ENCODE measurements around the gene MICAL3.
"Not testable (repeated sequence)": the region's sequence is repeated elsewhere in the genome, so short reads cannot be mapped to it uniquely, and the experiment has no call there.

Gene MICAL3

DNA sequence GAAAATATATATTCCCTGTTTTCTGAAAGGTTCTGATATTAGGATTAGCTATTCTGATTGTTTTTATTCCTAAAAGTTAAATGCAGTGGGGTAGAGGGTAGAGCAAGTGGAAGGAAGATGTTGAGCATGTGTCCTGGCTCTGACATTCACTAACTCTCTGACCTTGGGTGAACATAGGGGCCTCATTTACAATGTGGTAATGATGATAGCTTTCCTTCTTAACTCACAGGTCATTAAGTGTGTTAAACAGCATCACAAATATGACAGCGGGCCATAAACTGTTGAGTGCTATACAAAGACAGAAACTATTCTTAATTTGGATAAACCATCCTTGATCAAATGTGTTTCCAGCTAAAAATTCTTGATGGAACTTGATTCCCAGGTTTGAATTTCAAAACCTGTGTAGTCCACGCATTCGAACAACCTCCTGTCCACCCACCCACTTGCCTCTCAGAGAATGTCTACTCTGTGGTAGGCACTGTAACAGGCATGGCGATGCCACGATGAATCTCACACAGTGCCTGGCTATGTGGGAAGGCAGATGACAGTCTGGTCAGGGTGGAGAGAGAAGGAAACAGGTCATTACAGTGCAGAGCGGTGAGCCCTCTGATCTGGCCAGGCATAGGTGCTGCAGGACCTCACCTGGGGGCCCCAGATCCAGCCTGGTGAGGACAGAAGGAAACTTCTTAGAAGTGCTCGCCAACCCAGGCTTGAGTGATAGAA lies 34.2 kb upstream of the MICAL3 start:
- no peak for DNase-seq

DNA sequence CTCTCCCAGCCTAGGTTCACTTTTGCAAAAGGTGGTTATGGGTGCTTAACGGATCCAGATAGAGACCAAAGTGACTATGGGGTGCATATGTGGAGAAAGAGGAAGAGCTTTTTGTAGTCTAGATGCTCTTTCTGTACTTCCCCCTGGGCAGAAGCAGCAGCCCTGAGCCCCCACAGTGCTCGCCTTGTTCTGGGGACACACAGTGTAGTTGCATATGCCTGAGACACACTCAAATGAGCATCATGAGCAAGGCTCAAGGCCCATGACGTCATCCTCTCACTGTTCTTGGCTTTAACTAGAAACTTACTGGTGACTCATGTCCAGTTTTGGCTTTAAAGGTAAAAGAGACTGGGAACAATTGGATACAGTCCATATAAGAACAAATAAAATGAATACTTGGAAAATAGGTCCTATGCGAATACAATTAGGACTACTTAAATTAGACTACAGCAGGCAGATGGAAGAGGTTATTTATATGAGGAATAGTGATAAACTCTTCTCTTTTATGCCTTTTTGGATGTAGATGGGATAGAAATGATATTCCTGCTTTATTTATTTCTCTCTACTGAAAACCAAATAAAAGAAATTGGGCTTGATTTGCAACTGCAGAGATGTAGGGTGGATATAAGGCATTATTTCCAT lies 33.3 kb upstream of the MICAL3 start:
- peak; percentile 64 for DNase-seq

GRCh38 chr22:18056807-18057474 lies 32.6 kb upstream of the MICAL3 start:
- no peak for DNase-seq

DNA sequence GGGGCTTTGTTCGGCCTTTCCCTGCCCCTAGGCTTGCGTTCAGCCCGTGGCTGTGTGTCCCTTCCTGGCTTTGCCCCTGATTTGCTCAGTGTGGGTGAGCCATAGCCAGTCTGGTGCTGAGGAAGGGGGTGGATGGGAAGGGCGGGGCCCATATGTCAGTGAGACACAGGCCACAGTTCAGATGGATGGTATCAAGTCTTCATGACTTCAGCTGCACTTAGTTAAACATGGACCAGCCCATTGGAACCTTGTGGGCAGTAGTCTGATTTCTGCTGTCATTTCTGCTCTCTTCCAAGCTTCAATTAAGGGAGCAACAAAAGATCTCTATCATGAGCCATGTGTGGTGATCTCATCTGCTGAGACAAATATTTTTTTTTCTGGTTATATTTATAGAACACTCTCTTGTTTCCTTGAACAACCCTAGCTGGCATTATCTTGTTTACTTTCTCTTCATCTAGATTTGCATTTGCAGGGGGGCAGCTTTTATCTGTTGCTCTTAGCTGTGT lies 31.9 kb upstream of the MICAL3 start:
- DNase-seq: no peak

- DNase-seq: no peak
Measured at GRCh38 chr22:18055619-18056160, 31.3 kb upstream of the MICAL3 start.

DNA sequence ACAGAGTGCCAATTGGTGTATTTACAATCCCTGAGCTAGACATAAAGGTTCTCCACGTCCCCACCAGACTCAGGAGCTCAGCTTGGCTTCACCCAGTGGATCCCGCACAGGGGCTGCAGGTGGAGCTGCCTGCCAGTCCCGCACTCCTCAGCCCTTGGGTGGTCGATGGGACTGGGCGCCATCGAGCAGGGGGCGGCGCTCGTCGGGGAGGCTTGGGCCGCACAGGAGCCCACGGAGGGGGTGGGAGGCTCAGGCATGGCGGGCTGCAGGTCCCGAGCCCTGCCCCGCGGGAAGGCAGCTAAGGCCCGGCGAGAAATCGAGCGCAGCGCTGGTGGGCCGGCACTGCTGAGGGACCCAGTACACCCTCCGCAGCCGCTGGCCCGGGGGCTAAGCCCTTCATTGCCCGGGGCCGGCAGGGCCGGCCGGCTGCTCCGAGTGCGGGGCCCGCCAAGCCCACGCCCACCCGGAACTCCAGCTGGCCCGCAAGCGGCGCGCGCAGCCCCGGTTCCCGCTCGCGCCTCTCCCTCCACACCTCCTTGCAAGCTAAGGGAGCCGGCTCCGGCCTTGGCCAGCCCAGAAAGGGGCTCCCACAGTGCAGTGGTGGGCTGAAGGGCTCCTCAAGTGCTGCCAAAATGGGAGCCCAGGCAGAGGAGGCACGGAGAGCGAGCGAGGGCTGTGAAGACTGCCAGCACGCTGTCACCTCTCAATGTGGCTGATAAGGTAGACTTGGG lies 29.0 kb upstream of the MICAL3 start:
- not testable (repeated sequence) for DNase-seq

DNA sequence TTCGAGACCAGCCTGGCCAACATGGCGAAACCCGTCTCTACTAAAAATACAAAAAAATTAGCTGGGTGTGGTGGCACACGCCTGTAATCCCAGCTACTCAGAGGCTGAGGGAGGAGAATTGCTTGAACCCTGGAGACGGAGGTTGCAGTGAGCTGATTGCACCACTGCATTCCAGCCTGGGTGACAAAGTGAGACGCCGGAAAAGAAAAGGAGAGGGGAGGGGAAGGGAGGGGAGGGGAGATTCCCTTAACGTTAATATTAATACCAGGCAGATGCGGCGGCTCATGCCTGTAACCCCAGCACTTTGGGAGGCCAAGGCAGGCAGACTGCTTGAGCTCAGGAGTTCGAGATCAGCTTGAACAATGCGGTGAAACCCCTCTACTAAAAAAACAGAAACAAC lies 26.8 kb upstream of the MICAL3 start:
- DNase-seq: not testable (repeated sequence)

DNA sequence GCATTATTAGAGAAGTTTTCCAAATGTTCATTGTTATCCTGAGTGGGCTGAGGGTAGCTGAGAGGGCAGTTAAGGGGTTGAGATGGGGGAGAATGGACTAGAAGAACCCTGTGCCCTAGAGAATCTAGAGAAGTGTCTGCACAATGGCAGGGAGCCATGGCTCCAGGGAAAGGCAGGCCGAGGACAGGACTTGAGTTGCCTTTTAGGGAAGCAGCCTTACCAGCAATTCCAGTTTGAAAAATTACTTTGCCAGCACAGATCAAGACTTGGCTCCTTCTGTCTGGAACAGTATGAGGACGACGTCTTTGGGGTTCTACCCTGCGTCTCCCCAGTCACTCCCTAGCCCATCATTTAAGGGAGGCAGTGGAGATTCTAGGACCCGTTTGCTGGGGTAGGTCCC lies 25.7 kb upstream of the MICAL3 start:
- no peak for DNase-seq

- no peak for DNase-seq
Measured at GRCh38 chr22:18048441-18048898, 24.1 kb upstream of the MICAL3 start.

DNA sequence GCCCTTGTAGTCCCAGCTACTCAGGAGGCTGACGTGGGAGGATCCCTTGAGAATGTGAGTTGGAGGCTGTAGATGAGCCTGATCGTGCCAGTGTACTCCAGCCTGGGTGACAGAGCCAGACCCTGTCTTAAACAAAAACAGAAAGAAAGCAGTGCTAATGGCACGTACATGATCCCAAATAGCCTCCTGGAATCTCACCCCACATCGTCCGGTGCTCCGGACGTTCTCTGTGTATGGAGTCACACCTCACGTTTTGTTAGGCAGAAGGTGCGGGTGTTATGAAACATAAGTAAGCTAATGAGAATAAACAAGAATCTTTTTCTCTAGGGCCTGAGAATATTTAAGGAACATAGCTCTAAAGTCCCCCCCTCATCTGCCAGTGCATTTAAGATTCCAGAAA lies 23.7 kb upstream of the MICAL3 start:
- DNase-seq: no peak

DNA sequence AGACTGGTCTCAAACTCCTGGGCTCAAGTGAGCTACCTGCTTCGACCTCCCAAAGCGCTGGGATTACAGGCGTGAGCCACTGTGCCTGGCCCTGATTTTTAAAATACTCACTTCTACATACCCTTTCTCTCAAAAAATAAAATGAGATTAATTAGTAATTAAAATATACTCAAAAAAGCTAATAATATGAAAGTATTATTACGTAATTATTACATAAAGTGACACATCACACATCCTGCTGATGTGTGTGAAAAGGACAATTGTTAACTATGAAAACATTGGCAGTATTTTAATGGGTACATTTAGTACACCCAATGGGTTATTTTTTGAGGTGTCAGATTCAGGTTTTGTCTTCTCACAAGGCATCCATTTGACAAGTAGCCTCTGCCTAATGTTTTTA lies 21.4 kb upstream of the MICAL3 start:
- DNase-seq: no peak

- DNase-seq: no peak
Measured at GRCh38 chr22:18044548-18045271, 20.3 kb upstream of the MICAL3 start.

GRCh38 chr22:18042685-18043084 lies 18.3 kb upstream of the MICAL3 start:
- DNase-seq: no peak

- not testable (repeated sequence) for DNase-seq
Measured at GRCh38 chr22:18040898-18041297, 16.5 kb upstream of the MICAL3 start.

- no peak for DNase-seq
Measured at GRCh38 chr22:18035751-18036150, 11.4 kb upstream of the MICAL3 start.

GRCh38 chr22:18034076-18034475 lies 9.7 kb upstream of the MICAL3 start:
- DNase-seq: no peak

- DNase-seq: no peak
Measured at GRCh38 chr22:18033204-18033998, 9.0 kb upstream of the MICAL3 start.

- DNase-seq: no peak
Measured at GRCh38 chr22:18032455-18033101, 8.2 kb upstream of the MICAL3 start.

DNA sequence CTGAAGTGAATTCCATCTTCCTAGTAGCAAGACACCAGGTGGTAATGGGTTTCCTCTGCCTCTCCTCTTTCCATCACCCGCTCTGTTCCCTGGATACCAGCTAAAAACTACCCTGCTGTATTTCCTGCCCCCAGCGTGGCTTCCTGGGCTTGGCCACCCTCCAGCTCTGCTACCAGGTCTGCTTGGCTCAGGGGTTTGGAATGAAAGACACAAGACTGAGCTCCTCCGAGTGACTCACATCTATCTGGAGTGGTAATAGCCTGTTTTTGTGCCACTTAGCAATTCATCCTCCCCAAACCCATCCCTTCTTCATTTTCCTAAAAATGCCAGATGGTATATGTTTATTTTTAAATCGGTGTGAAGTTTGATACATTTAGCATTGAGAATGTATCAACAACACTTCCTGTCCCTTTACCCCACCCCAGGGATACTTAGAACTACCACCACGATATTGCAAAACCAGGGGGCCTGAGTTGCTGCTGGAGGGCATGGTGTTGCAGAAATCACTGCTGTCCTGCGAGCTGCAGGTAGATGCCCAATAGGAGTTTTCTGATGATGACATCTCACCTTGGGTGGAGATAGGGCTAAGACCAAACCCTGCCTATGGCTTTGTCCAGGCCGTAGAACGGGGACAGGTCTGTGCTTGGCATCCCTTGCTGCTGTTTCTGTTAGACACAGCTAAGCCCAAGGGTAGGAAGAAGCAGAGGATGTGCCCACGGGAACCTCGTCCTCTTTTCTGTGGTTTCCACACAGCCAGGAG lies 7.5 kb upstream of the MICAL3 start:
- DNase-seq: no peak

- no peak for DNase-seq
Measured at GRCh38 chr22:18029686-18030267, 5.4 kb upstream of the MICAL3 start.

Data from femur (tissue), 1 donor.